Activated CD8-positive, alpha-beta memory T cell treated with anti-CD3 and anti-CD28 coated beads, Interleukin-2, amount 50 U/mL, for 24 hours (primary cell): ENCODE data around the gene TAF10.

ENCODE experiments used
- DNase-seq: peaks from one replicate; pipeline ENCODE4 v3.0.0-alpha.2; 2020; ENCODE audit errors: extremely low read depth

TAF10 gene

DNA sequence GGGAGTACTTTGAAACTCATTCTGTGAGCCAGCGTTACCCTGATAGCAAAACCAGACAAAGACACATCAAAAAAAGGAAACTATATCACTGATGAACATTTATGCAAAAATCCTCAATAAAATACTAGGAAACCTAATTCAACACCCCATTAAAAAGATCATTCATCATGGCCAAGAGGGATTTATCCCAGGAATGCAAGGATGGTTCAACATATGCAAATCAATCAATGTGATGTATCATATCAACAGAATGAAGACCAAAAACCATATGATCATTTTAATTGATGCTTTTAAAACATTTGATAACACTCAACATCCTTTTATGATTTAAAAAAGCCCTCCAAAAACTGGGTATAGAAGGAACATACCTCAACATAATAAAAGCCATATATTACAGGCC, 28.4 kb downstream of the TAF10 start:
- no peak for DNase-seq

DNA sequence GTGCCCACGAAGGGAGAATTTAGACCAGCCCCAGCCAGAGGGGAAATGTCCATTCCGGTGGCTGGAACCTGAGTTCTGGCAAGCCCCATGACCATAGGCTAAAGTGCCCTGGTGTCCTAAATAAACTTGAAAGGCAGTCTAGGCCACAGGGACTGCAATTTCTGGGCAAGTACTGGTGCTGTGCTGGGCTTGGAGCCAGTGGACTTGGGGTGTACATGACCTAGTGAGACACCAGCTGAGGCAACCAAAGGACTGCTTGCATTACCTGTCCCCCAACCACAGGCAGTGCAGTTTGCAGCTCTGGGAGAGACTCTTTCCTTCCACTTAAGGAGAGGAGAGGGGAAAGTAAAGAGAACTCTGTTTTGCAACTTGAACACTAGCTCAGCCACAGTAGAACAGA, 32.3 kb downstream of the TAF10 start:
- DNase-seq, result no peak

DNA sequence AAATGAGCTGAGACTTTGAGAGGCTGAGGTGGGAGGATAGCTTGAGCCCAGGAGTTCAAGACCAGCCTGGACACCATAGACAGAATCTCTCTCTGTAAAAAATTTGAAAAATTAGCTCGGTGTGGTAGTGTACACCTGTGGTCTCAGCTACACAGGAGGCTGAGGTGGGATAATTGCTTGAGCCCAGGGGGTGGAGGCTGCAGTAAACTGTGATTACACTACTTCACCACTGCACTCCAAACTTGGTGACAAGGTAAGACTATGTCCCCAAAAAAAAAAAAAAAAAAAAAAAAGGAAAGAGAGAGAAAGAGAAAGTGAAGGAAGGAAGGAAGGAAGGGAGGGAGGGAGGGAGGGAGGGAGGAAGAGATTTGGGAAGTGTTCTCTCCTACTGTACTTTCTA, 33.9 kb downstream of the TAF10 start:
- DNase-seq, result no peak

GRCh38 chr11:6576471-6577373, 35.3 kb downstream of the TAF10 start:
- no peak for DNase-seq

- no peak for DNase-seq
Observed at GRCh38 chr11:6574816-6575715, 37.0 kb downstream of the TAF10 start.

DNA sequence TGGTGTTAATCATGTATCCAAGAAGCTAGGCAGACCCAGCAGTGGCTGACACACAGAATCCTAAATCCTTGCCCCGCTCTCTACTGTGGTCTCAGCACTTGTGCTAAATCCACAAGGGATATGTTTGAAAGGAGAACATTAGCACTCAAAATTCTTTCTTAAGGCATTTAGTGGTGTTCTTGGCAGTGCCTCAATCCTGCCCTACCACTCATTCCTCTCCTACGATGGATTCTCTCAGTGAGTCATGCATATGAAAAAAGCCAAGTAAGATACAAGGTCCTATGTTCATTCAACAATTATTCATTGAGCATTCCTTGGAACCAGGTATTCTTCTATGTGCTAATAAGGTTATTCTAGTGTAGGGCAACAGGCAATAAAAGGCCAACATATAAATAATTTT, 39.8 kb downstream of the TAF10 start:
- no peak for DNase-seq

DNA sequence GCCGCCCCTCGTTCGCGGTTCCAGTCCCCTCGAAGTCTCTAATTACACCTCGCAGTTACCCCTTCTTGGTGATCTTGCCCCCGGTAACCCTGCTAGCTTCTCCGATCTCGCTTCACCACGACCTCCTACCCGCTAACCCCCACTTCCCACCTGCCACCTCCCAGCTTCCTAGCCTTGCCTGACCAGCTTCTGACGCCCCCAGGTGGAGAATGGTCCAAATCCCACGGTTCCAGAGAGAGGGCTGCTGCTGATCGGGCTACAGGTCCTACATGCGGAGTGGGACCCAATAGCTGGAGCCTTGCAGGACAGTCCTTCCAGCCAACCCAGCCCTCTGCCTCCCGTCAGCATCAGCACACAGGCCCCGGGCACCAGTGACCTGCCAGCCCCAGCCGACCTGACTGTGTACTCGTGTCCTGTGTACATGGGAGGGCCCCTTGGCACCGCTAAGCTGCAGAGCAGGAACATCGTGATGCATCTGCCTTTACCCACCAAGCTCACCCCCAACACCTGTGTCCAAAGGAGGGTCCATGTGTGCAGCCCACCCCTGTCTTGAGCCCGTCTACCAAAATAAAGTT, 40.5 kb downstream of the TAF10 start:
- DNase-seq, result no peak

GRCh38 chr11:6570691-6571427, 41.2 kb downstream of the TAF10 start:
- no peak for DNase-seq

GRCh38 chr11:6569706-6570105, 42.3 kb downstream of the TAF10 start:
- no peak for DNase-seq

GRCh38 chr11:6568191-6568918, 43.7 kb downstream of the TAF10 start:
- no peak for DNase-seq

- DNase-seq, result no peak
Observed at GRCh38 chr11:6567371-6567745, 44.7 kb downstream of the TAF10 start.

DNA sequence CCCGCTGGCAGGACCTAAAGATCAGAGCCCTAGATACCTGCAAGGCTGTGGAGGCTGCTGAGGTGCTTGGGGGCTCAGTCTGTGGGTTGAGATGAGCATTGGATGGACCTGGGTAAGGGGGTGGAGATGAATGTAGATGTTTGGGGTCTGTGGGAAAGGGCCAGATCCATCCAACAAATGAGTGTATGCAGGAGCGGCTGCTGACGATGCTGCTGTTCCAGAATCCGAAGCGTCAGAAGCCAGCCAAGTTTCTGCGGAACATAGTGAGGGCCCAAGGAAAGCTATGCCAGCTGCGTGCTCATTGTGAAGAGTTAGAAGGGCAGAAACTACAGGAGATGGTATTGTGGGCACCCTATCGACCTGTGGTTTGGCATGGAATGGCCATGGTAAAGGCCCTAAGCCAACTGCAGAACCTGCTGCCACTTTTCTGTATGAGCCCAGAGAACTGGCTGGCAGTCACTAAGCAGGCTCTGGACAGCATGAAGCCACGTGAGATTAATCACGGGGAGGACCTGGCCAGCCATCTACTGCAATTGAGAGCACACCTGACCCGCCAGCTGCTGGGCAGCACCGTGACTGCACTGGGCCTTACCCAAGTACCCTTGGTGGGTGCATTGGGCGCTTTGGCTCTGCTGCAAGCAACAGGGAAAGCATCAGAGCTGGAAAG, 45.2 kb downstream of the TAF10 start:
- no peak for DNase-seq

GRCh38 chr11:6565988-6566703, 45.9 kb downstream of the TAF10 start:
- DNase-seq, result no peak

DNA sequence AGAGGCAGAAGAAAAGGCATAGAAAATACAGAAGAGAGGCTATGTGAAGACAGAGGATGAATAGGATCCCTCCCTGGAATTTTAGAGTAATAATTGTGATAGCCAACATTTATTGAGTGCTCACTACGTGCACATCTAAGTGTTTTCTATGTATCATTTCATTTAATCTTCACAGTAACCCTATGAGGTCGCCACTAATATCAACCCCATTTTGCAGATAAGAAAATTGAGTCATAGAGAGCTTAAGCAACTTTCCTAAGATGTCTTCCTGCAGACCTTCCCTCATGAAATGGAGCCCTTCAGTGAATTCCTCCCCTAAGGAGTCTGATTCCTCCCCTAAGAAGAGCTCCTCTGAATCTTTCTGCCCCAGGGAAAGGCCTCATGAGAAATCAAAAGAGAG, 46.7 kb downstream of the TAF10 start:
- no peak for DNase-seq

DNA sequence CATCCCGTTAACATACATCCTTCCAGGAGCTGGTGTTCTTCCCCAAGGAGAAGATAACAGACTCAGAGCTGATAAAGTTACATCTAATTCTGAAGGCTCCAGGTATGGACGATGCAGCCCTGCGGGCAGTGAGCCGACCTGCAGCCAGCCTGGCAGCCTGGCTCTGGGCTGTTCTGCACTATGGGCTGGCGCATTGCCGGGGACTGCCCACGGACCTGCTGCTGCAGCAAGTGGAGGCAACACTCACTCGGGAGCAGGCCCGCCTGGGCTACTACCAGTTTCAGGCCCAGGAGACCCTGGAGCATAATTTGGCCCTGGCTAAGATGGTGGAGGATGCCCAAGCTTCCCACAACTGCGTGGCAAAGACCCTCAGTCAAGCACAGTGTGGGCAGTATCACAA, 48.3 kb downstream of the TAF10 start:
- DNase-seq, result no peak

GRCh38 chr11:6563121-6563619, 48.8 kb downstream of the TAF10 start:
- no peak for DNase-seq

GRCh38 chr11:6561288-6561687, 50.7 kb downstream of the TAF10 start:
- DNase-seq, result no peak
